GM23338 (cell line): ENCODE results near the gene CNPY1.

Experiments used
- CTCF ChIP-seq, 2 experiments: fragments of 200-600 bp in 1 of 2; sonication (generic) in 1 of 2; conservative IDR thresholded peaks; 2 replicates each; pipeline versions ENCODE4 v1.5.1 to v1.6.1; 2016 to 2017; ENCODE audit warnings: antibody characterized with exemption in 2 of 2, low read depth in 2 of 2, mild to moderate bottlenecking in 2 of 2, moderate library complexity in 1 of 2
- EZH2 ChIP-seq: fragments of 200-600 bp; sonication (generic); IDR thresholded peaks from one replicate; pipeline ENCODE4 v1.8.0; 2017; ENCODE audit warnings: antibody characterized with exemption, mild to moderate bottlenecking, low read depth; ENCODE audit not compliant: unreplicated experiment
- EZH2phosphoT487 ChIP-seq: fragments of 200-600 bp; sonication (generic); IDR thresholded peaks from one replicate; pipeline ENCODE4 v1.8.1; 2018; ENCODE audit warnings: antibody characterized with exemption; ENCODE audit not compliant: unreplicated experiment
- JUNB ChIP-seq: IDR thresholded peaks from one replicate; pipeline ENCODE4 v1.6.1; 2016; ENCODE audit warnings: antibody characterized with exemption; ENCODE audit not compliant: unreplicated experiment
- POLR2AphosphoS5 ChIP-seq: IDR thresholded peaks from 2 replicates; pipeline ENCODE4 v1.6.1; 2016; ENCODE audit warnings: antibody characterized with exemption, low read depth
- STAT1 ChIP-seq: IDR thresholded peaks from one replicate; pipeline ENCODE4 v1.6.1; 2016; ENCODE audit warnings: antibody characterized with exemption; ENCODE audit not compliant: unreplicated experiment
- ZNF114 ChIP-seq: fragments of 250-450 bp; sonication (Bioruptor Pico); IDR thresholded peaks from 2 replicates; pipeline ENCODE4 v1.5.0; 2020; ENCODE audit warnings: mild to moderate bottlenecking, moderate library complexity
- ZNF331 ChIP-seq: fragments of 250-450 bp; sonication (Bioruptor Pico); IDR thresholded peaks from 2 replicates; pipeline ENCODE4 v1.5.0; 2020; ENCODE audit warnings: low read depth, mild to moderate bottlenecking, moderate library complexity
- TF ChIP-seq, protein P1 (sequence below): IDR thresholded peaks from one replicate; pipeline ENCODE4 v1.6.1; 2018; ENCODE audit warnings: antibody characterized with exemption; ENCODE audit not compliant: unreplicated experiment

GRCh38 chr7:155481764-155482163 lies 64.6 kb downstream of the CNPY1 start:
- TF ChIP-seq EZH2phosphoT487 (no peak), EZH2 (no peak), POLR2AphosphoS5 (no peak), CTCF (conservative IDR thresholded peaks at IDR 0.05; ENCODE audit: low read depth in 2 of 2) (no peak), JUNB (no peak), ZNF114 (CRISPR knock-in tag) (no peak), STAT1 (no peak), ZNF331 (no peak)
- TF ChIP-seq, protein P1, sequence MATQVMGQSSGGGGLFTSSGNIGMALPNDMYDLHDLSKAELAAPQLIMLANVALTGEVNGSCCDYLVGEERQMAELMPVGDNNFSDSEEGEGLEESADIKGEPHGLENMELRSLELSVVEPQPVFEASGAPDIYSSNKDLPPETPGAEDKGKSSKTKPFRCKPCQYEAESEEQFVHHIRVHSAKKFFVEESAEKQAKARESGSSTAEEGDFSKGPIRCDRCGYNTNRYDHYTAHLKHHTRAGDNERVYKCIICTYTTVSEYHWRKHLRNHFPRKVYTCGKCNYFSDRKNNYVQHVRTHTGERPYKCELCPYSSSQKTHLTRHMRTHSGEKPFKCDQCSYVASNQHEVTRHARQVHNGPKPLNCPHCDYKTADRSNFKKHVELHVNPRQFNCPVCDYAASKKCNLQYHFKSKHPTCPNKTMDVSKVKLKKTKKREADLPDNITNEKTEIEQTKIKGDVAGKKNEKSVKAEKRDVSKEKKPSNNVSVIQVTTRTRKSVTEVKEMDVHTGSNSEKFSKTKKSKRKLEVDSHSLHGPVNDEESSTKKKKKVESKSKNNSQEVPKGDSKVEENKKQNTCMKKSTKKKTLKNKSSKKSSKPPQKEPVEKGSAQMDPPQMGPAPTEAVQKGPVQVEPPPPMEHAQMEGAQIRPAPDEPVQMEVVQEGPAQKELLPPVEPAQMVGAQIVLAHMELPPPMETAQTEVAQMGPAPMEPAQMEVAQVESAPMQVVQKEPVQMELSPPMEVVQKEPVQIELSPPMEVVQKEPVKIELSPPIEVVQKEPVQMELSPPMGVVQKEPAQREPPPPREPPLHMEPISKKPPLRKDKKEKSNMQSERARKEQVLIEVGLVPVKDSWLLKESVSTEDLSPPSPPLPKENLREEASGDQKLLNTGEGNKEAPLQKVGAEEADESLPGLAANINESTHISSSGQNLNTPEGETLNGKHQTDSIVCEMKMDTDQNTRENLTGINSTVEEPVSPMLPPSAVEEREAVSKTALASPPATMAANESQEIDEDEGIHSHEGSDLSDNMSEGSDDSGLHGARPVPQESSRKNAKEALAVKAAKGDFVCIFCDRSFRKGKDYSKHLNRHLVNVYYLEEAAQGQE, result no peak
